Panc1 (cell line): ENCODE measurements around the gene NR0B2.

Experiments
- POLR2AphosphoS5 ChIP-seq: IDR thresholded peaks from 2 replicates; pipeline ENCODE4 v1.6.1; 2012; ENCODE audit warnings: mild to moderate bottlenecking, low read depth, low read length, moderate library complexity
- SIN3A ChIP-seq: IDR thresholded peaks from 2 replicates; pipeline ENCODE4 v1.6.1; 2012; ENCODE audit warnings: low read depth, mild to moderate bottlenecking, low read length, moderate library complexity, borderline replicate concordance; ENCODE audit not compliant: insufficient read depth
- TF ChIP-seq, protein P1 (sequence below): fragments of 450-650 bp; IDR thresholded peaks from 2 replicates; pipeline ENCODE4 v1.5.1; 2017; ENCODE audit warnings: mild to moderate bottlenecking
- TF ChIP-seq, protein P2 (sequence below), 2 experiments: IDR thresholded peaks; 2 replicates each; pipeline ENCODE4 v1.6.1; 2011 to 2012; ENCODE audit warnings: low read depth in 2 of 2, control low read depth in 1 of 2, low read length in 1 of 2, mild to moderate bottlenecking in 1 of 2, moderate library complexity in 1 of 2; ENCODE audit not compliant: insufficient read depth in 1 of 2

DNA sequence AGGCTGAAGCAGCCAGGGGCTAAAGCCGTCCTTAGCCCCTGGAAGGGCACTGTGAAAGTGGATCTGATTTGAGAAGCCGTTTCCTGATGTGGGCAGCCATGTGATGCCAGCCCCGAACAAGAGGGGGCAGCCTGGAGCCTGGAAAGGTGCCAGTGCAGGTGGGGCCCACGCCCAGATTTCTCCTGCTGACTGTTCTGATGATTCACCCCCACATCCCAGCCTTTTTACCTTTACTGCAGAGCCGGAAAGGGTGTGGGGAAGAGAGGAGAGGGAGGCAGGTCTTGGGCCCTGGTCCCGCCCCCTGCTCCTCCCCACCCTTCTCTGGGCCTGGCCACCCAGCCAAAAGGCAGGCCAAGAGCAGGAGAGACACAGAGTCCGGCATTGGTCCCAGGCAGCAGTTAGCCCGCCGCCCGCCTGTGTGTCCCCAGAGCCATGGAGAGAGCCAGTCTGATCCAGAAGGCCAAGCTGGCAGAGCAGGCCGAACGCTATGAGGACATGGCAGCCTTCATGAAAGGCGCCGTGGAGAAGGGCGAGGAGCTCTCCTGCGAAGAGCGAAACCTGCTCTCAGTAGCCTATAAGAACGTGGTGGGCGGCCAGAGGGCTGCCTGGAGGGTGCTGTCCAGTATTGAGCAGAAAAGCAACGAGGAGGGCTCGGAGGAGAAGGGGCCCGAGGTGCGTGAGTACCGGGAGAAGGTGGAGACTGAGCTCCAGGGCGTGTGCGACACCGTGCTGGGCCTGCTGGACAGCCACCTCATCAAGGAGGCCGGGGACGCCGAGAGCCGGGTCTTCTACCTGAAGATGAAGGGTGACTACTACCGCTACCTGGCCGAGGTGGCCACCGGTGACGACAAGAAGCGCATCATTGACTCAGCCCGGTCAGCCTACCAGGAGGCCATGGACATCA lies 50.7 kb downstream of the NR0B2 start, which contains the start of gene SFN:
- TF ChIP-seq, protein P1, sequence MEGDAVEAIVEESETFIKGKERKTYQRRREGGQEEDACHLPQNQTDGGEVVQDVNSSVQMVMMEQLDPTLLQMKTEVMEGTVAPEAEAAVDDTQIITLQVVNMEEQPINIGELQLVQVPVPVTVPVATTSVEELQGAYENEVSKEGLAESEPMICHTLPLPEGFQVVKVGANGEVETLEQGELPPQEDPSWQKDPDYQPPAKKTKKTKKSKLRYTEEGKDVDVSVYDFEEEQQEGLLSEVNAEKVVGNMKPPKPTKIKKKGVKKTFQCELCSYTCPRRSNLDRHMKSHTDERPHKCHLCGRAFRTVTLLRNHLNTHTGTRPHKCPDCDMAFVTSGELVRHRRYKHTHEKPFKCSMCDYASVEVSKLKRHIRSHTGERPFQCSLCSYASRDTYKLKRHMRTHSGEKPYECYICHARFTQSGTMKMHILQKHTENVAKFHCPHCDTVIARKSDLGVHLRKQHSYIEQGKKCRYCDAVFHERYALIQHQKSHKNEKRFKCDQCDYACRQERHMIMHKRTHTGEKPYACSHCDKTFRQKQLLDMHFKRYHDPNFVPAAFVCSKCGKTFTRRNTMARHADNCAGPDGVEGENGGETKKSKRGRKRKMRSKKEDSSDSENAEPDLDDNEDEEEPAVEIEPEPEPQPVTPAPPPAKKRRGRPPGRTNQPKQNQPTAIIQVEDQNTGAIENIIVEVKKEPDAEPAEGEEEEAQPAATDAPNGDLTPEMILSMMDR = peak; percentile 87
- no peak; the same call in 1 of the 2 replicates for TF ChIP-seq SIN3A
- TF ChIP-seq POLR2AphosphoS5 = peak; percentile 98
- TF ChIP-seq, protein P2, sequence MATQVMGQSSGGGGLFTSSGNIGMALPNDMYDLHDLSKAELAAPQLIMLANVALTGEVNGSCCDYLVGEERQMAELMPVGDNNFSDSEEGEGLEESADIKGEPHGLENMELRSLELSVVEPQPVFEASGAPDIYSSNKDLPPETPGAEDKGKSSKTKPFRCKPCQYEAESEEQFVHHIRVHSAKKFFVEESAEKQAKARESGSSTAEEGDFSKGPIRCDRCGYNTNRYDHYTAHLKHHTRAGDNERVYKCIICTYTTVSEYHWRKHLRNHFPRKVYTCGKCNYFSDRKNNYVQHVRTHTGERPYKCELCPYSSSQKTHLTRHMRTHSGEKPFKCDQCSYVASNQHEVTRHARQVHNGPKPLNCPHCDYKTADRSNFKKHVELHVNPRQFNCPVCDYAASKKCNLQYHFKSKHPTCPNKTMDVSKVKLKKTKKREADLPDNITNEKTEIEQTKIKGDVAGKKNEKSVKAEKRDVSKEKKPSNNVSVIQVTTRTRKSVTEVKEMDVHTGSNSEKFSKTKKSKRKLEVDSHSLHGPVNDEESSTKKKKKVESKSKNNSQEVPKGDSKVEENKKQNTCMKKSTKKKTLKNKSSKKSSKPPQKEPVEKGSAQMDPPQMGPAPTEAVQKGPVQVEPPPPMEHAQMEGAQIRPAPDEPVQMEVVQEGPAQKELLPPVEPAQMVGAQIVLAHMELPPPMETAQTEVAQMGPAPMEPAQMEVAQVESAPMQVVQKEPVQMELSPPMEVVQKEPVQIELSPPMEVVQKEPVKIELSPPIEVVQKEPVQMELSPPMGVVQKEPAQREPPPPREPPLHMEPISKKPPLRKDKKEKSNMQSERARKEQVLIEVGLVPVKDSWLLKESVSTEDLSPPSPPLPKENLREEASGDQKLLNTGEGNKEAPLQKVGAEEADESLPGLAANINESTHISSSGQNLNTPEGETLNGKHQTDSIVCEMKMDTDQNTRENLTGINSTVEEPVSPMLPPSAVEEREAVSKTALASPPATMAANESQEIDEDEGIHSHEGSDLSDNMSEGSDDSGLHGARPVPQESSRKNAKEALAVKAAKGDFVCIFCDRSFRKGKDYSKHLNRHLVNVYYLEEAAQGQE (IDR thresholded peaks at IDR 0.05; ENCODE audit: insufficient read depth in 1 of 2, low read depth in 2 of 2, low read length in 1 of 2) = peak; percentile 6 to 63; a peak in 1 of 4 replicates
